GM21526 (cell line): ENCODE results near the gene CASP9.

ENCODE experiments used
- ATAC-seq: cut with Tn5 transposase; IDR thresholded peaks from one replicate; pipeline ENCODE4 v1.9.1; 2021; ENCODE audit warnings: moderate library complexity; ENCODE audit not compliant: unreplicated experiment, low FRiP score

Gene CASP9

GRCh38 chr1:15452216-15452615 lies 71.8 kb downstream of the CASP9 start:
- ATAC-seq = no peak

DNA sequence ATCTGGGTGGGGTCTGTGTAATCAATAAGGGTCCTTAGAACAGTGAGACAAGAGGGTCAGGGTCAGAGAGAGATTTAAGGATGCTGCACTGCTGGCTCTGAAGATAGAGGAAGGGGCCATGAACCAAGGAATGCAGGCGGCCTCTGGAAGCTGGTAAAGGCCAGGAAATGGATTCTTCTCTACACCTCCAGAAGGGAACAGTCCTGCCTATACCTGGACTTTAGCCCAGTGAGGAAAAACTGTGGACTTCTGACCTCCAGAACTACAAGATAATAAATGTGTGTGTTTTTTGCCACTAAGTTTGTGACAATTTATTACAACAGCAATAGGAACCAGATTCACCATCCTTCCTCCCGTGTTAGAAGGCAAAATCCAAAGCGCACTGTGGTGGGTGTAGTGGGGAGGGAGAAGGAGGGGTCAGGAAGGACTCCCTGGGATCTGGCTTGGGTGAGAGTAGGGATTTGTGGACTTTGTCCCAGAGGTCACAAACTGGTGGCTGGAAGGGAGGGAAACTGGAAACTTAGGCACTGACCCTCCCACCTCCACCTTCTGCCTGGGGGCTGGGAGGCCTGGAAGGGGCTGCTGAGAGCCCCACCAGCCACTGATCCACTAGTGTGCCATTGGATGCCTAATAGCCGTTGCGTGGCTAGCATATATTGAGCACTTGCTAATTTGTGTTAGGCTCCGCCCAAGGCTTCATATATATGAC lies 72.8 kb downstream of the CASP9 start:
- ATAC-seq = no peak

GRCh38 chr1:15449567-15449966 lies 74.4 kb downstream of the CASP9 start:
- no peak for ATAC-seq

GRCh38 chr1:15448877-15449462 lies 75.0 kb downstream of the CASP9 start:
- no peak for ATAC-seq

DNA sequence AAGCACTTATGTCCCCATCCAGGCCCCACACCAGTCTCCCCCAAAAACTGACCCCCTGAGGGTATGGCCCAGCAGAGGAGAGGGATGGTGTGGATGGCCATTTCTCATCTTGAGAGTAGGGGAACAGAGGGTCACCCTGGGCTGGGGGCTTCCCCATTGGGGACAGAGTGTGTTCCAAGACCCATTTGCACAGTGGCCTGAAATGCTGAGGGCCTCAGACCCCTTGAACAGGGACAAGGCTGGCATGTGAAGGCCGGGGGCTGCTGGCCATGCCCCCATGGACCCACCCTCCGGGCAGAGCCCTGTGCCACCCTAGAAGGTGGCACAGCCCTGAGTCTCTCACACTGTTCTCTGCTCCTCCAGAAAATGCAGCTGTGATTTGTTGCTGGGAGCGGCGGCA lies 77.8 kb downstream of the CASP9 start:
- no peak for ATAC-seq

GRCh38 chr1:15445390-15446122 lies 78.5 kb downstream of the CASP9 start:
- ATAC-seq = no peak

DNA sequence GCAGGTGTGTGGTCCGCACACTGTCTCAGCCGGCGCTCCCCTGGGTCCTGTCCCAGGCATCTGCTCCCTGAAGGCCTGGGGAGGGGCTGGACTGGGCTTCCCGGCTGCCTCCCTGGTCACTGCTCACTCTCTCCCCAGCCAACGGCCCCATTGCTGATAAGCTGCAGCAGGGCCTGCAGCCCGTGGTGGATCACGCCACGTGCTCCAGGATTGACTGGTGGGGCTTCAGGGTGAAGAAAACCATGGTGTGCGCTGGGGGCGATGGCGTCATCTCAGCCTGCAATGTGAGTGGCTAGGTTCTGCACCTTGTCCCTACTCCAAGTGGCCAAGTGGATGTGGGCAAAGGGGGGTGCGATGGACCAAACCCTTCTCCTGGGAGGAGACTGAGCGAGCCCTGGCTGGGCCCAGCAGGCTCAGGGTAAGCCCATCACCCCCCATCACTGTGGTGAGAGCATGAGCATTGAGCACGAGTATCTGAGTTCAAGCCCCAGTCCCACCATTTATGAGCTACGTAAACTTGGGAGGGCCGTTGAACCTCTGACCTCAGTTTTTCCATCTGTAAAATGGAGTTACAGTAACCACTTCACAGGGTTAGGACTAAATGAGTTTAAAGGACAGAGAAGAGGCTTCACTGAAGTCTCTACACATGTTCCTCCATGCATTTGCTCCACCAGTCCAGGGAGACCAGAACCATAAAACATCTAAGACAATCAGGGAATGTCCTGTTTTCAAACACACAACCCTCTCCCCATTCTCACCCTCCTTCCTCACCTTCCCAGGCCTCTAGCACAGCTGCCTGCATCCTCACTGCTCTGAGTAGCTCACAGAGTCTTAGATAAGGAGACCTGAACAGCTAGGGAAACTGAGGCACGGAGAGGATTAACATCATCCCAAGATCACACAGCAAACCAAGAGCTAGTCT lies 79.3 kb downstream of the CASP9 start:
- no peak for ATAC-seq

DNA sequence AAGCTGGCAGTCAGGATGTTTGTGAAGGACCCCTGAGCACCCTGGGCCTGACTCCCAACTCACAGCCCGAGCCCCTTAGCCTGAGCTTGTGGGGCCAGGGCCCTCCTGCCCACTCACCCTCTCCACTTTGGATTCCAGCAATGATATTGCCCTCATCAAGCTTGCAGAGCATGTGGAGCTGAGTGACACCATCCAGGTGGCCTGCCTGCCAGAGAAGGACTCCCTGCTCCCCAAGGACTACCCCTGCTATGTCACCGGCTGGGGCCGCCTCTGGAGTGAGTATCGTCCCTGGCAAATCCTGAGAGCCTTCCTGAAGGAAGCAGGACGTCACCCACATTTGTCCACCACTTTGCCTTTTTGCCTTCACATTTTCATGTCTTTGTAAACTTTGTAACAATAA lies 80.7 kb downstream of the CASP9 start:
- ATAC-seq = no peak

- no peak for ATAC-seq
Measured at GRCh38 chr1:15442759-15443158, 81.3 kb downstream of the CASP9 start.

DNA sequence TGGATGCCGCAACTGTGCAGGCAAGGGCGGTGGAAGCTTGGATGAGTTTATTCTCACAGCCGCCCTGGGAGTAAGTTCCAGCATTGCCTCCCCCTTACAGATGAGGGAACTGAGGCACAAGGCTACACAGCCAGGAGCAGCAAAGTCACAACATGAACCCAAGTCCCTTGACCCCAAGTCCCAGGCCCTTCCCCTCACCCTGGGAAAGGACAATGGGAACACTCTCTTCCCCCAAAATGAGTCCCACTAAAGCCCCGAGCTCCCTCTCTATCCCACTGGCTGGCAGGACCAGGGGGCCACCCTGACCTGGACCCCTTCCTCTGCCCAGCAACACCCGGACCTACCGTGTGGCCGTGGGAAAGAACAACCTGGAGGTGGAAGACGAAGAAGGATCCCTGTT lies 81.9 kb downstream of the CASP9 start:
- ATAC-seq = no peak
